ENCODE data around the gene DNM2.

The DNM2 gene

GRCh38 chr19:10782795-10783194 lies 64.9 kb downstream of the DNM2 start:
- no peaks in the 10 kb centered on the region for H3K27me3 Mint-ChIP-seq
- peaks cover 13% of the 10 kb centered on the region for H3K4me1 Mint-ChIP-seq
- no peak overlapping the region for H3K27ac Mint-ChIP-seq (ENCODE audit: low read depth)
- no peak for ATAC-seq (replicated peaks; ENCODE audit: extremely low read depth, poor library complexity, severe bottlenecking)
- peaks cover 70% of the 10 kb centered on the region for H3K36me3 Mint-ChIP-seq (ENCODE audit: insufficient read depth)
- DNase-seq (ENCODE audit: low spot score in 2 of 2): no peak
- H3K9me3 Mint-ChIP-seq: no peaks in the 10 kb centered on the region
- no peak overlapping the region for H3K4me3 Mint-ChIP-seq

- no peak overlapping the region for H3K4me3 Mint-ChIP-seq
- no peaks in the 10 kb centered on the region for H3K9me3 Mint-ChIP-seq
- DNase-seq (ENCODE audit: low spot score in 2 of 2) (no peak), ATAC-seq (replicated peaks; ENCODE audit: extremely low read depth, poor library complexity, severe bottlenecking) (no peak)
- no peaks in the 10 kb centered on the region for H3K27me3 Mint-ChIP-seq
- peaks cover 71% of the 10 kb centered on the region for H3K36me3 Mint-ChIP-seq (ENCODE audit: insufficient read depth)
- no peak overlapping the region for H3K27ac Mint-ChIP-seq (ENCODE audit: low read depth)
- peaks cover 13% of the 10 kb centered on the region for H3K4me1 Mint-ChIP-seq
Observed at GRCh38 chr19:10784257-10784656, 66.4 kb downstream of the DNM2 start.

DNA sequence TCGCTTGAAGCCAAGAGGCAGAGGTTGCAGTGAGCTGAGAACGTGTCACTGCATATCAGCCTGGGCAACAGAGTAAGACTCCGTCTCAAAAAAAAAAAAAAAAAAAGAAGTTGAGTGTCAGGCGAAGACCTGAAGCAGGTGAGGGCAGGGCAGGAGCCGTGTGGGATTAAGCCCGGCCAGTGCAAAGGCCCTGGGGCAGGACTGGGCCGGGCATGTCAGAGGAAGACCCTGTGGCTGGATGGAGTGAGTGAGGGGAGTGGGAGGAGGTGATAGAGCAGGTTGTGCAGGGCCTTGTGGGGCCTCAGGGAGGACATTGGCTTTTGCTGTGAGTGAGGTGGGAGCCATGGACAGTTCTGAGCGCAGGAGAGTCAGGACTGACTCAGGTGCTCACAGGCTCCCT lies 70.3 kb downstream of the DNM2 start:
- DNase-seq (ENCODE audit: low spot score in 2 of 2) (no peak), ATAC-seq (replicated peaks; ENCODE audit: extremely low read depth, poor library complexity, severe bottlenecking) (no peak)
- Mint-ChIP-seq H3K4me1 (peaks cover 13% of the 10 kb centered on the region), H3K36me3 (ENCODE audit: insufficient read depth) (peaks cover 60% of the 10 kb centered on the region), H3K4me3 (no peak overlapping the region), H3K9me3 (no peaks in the 10 kb centered on the region), H3K27me3 (no peaks in the 10 kb centered on the region), H3K27ac (ENCODE audit: low read depth) (no peak overlapping the region)

- no peaks in the 10 kb centered on the region for H3K9me3 Mint-ChIP-seq
- H3K4me1 Mint-ChIP-seq: peaks cover 14% of the 10 kb centered on the region
- no peak for DNase-seq (ENCODE audit: low spot score in 2 of 2)
- no peak for ATAC-seq (replicated peaks; ENCODE audit: extremely low read depth, poor library complexity, severe bottlenecking)
- no peak overlapping the region for H3K4me3 Mint-ChIP-seq
- no peaks in the 10 kb centered on the region for H3K27me3 Mint-ChIP-seq
- peaks cover 65% of the 10 kb centered on the region for H3K36me3 Mint-ChIP-seq (ENCODE audit: insufficient read depth)
- H3K27ac Mint-ChIP-seq (ENCODE audit: low read depth): no peak overlapping the region
Observed at GRCh38 chr19:10789866-10790265, 72.0 kb downstream of the DNM2 start.

DNA sequence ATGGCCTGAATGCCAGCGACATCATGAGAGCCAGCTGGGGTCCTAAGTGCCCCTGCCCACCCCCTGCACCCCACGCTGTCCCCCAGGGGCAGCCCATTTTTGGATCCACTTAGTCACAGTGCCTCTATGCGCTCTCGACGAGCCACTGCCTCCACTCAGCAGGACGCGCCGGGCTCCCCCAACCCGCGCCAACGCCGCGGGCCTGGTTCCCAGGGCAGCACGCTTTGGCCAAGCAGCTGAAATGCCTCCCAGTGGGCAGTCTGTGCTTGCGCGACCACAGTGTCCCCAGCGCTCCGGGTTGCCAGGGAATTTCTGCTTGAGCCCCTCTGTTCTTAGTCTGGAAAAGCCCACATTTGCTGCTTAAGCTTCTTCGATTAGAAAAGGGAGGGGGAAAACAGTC lies 78.8 kb downstream of the DNM2 start:
- Mint-ChIP-seq H3K4me1 (peaks cover 41% of the 10 kb centered on the region), H3K4me3 (peak overlapping the region; percentile 76), H3K36me3 (ENCODE audit: insufficient read depth) (peaks cover 51% of the 10 kb centered on the region), H3K9me3 (no peaks in the 10 kb centered on the region), H3K27ac (ENCODE audit: low read depth) (peak overlapping the region; percentile 97), H3K27me3 (no peaks in the 10 kb centered on the region)
- DNase-seq (ENCODE audit: low spot score in 2 of 2): no peak
- ATAC-seq (replicated peaks; ENCODE audit: extremely low read depth, poor library complexity, severe bottlenecking): no peak

DNA sequence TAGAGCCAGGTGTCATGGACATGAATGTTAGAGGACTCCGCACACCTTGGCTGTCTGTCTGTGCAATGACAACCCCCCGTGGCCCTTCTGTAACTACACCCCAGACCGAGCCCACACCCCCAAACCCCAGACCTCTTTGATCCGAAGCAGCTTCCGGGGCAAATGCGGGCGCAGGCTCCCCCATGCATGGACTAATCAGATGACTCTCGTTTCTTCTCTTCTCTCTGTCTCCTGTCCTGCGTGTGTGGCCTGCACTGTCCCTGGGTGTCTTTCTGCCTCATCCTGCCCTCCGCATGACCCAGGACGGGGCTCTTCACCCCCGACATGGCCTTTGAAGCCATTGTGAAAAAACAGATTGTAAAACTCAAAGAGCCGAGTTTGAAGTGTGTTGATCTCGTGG lies 79.2 kb downstream of the DNM2 start:
- peak; percentile 58 to 79 for DNase-seq (ENCODE audit: low spot score in 2 of 2)
- Mint-ChIP-seq H3K9me3 (no peaks in the 10 kb centered on the region), H3K27me3 (no peaks in the 10 kb centered on the region), H3K27ac (ENCODE audit: low read depth) (peak overlapping the region; percentile 97), H3K4me1 (peaks cover 41% of the 10 kb centered on the region), H3K36me3 (ENCODE audit: insufficient read depth) (peaks cover 48% of the 10 kb centered on the region), H3K4me3 (peak overlapping the region; percentile 76)
- ATAC-seq (replicated peaks; ENCODE audit: extremely low read depth, poor library complexity, severe bottlenecking): peak; percentile 64

DNA sequence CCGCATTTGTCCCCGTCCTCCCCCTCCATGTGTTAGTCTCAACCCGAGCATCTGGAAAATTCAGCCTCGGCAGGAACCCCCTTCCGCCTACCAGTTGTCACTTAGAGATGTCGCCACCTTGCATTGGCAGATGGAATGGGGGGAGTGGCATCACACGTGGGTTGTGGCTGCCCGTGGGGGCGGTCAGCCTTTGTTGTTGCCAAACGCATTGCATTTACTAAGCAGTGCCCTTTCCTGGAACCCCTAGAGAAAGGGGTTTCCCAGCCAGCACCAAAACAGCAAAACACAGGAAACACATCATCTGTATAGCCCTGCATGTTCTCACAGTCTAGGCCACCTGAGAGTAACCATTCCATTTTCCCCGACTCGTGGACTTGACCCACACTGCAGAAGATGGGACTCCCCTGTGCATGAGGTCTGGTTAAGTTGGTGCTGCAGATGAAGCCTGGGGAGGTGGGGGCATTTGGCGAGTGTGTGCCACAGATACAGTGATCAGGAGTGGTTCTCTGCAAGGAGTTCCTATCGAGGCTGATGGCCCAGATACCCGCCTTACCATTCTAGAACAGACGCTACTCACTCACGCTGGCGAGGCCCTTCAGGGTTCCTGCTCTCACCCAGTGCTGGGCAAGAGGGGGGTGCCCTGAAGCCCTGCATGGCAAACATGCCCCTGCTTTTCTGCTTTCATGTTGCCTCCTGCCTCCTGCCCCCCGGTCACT lies 79.8 kb downstream of the DNM2 start:
- peak; percentile 91 for ATAC-seq (replicated peaks; ENCODE audit: extremely low read depth, poor library complexity, severe bottlenecking)
- H3K9me3 Mint-ChIP-seq: no peaks in the 10 kb centered on the region
- DNase-seq (ENCODE audit: low spot score in 2 of 2): peak; percentile 72 to 96
- peak overlapping the region; percentile 76 for H3K4me3 Mint-ChIP-seq
- H3K4me1 Mint-ChIP-seq: peaks cover 41% of the 10 kb centered on the region
- H3K27me3 Mint-ChIP-seq: no peaks in the 10 kb centered on the region
- H3K36me3 Mint-ChIP-seq (ENCODE audit: insufficient read depth): peaks cover 49% of the 10 kb centered on the region
- peak overlapping the region; percentile 97 for H3K27ac Mint-ChIP-seq (ENCODE audit: low read depth)

DNA sequence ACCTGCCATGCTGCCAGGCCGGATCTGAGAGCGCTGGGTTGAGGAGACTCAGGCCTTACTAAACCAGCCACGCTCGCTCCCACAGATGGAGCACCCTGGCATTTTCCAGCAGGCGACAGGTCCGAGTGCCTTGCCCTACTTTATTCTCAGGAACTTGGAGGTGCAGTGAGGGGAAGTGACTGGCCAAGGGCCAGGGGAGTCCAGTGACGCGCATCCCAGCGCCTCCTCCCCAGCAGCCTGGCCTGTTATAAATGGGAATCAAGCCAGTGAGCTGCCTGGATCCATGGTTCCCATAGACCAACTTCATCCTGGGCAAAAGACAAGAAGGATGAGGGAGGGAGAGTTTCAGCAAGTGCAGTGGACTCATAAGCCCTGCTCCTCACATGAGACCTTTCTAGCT lies 82.6 kb downstream of the DNM2 start:
- no peak overlapping the region for H3K4me3 Mint-ChIP-seq
- H3K36me3 Mint-ChIP-seq (ENCODE audit: insufficient read depth): peaks cover 31% of the 10 kb centered on the region
- peaks cover 40% of the 10 kb centered on the region for H3K4me1 Mint-ChIP-seq
- DNase-seq (ENCODE audit: low spot score in 2 of 2): no peak
- peak overlapping the region; percentile 97 for H3K27ac Mint-ChIP-seq (ENCODE audit: low read depth)
- no peak for ATAC-seq (replicated peaks; ENCODE audit: extremely low read depth, poor library complexity, severe bottlenecking)
- H3K27me3 Mint-ChIP-seq: no peaks in the 10 kb centered on the region
- no peaks in the 10 kb centered on the region for H3K9me3 Mint-ChIP-seq

- peaks cover 33% of the 10 kb centered on the region for H3K4me1 Mint-ChIP-seq
- H3K27me3 Mint-ChIP-seq: no peaks in the 10 kb centered on the region
- H3K27ac Mint-ChIP-seq (ENCODE audit: low read depth): no peak overlapping the region
- ATAC-seq (replicated peaks; ENCODE audit: extremely low read depth, poor library complexity, severe bottlenecking) (no peak), DNase-seq (ENCODE audit: low spot score in 2 of 2) (no peak)
- H3K4me3 Mint-ChIP-seq: no peak overlapping the region
- peaks cover 26% of the 10 kb centered on the region for H3K36me3 Mint-ChIP-seq (ENCODE audit: insufficient read depth)
- no peaks in the 10 kb centered on the region for H3K9me3 Mint-ChIP-seq
Observed at GRCh38 chr19:10802479-10802878, 84.6 kb downstream of the DNM2 start.

GRCh38 chr19:10803252-10803651 lies 85.4 kb downstream of the DNM2 start:
- Mint-ChIP-seq H3K27ac (ENCODE audit: low read depth) (peak overlapping the region; percentile 95), H3K4me3 (no peak overlapping the region), H3K27me3 (no peaks in the 10 kb centered on the region), H3K4me1 (peaks cover 25% of the 10 kb centered on the region), H3K9me3 (no peaks in the 10 kb centered on the region), H3K36me3 (ENCODE audit: insufficient read depth) (peaks cover 24% of the 10 kb centered on the region)
- ATAC-seq (replicated peaks; ENCODE audit: extremely low read depth, poor library complexity, severe bottlenecking) (no peak), DNase-seq (ENCODE audit: low spot score in 2 of 2) (no peak)

DNA sequence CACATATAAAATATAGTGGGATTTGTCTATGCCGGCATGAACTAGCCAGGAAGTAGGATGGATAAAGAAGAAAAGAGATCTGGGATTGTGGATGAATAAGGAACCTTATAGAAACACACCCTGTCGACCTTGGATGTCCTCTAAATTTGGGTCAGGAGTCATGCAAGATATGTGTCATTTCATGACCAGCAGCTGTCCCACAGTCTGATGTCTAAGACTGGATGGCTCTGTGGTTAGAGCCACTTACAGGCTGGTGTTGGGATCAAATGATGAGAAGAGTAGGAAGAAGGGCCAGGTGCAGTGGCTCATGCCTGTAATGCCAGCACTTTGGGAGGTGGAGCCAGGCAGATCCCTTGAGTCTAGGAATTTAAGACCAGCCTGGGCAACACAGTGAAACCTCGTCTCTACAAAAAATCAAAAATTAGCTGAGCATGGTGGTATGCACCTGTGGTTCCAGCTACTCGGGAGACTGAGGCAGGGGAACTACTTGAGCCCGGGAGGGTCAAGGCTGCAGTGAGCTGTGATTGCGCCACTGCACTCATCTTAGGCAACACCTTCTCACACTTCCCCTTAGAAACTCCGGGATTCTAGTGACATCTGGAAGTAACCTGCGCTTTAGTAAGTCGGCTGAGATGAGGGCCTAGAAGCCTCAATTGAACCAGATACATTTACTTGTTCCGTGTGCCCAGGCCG lies 87.3 kb downstream of the DNM2 start:
- Mint-ChIP-seq H3K4me1 (peaks cover 29% of the 10 kb centered on the region), H3K36me3 (ENCODE audit: insufficient read depth) (peaks cover 29% of the 10 kb centered on the region), H3K27me3 (no peaks in the 10 kb centered on the region), H3K27ac (ENCODE audit: low read depth) (no peak overlapping the region), H3K4me3 (no peak overlapping the region), H3K9me3 (no peaks in the 10 kb centered on the region)
- DNase-seq (ENCODE audit: low spot score in 2 of 2) (no peak), ATAC-seq (replicated peaks; ENCODE audit: extremely low read depth, poor library complexity, severe bottlenecking) (no peak)

- H3K27ac Mint-ChIP-seq (ENCODE audit: low read depth): no peak overlapping the region
- peaks cover 28% of the 10 kb centered on the region for H3K36me3 Mint-ChIP-seq (ENCODE audit: insufficient read depth)
- ATAC-seq (replicated peaks; ENCODE audit: extremely low read depth, poor library complexity, severe bottlenecking) (no peak), DNase-seq (ENCODE audit: low spot score in 2 of 2) (no peak)
- no peaks in the 10 kb centered on the region for H3K9me3 Mint-ChIP-seq
- H3K27me3 Mint-ChIP-seq: no peaks in the 10 kb centered on the region
- H3K4me3 Mint-ChIP-seq: no peak overlapping the region
- H3K4me1 Mint-ChIP-seq: peaks cover 32% of the 10 kb centered on the region
Observed at GRCh38 chr19:10805758-10806247, 87.9 kb downstream of the DNM2 start.
